ENCODE data around the gene ZNF181.
"Not testable (repeated sequence)": the region's sequence is repeated elsewhere in the genome, so short reads cannot be mapped to it uniquely, and the experiment has no call there.

ZNF181 gene

GRCh38 chr19:34733746-34734536 lies at the start of gene ZNF181:
TSS of gene ZNF181 (plus strand) at chr19:34734243. CDS start at chr19:34735038, 795 bp downstream.
- DNase-seq (ENCODE audit: low read depth in 2 of 2): peak; percentile 59 to 62

- DNase-seq (ENCODE audit: low read depth in 2 of 2): not testable (repeated sequence)
Observed at GRCh38 chr19:34685266-34685665, 48.8 kb upstream of the ZNF181 start.

GRCh38 chr19:34686455-34686854 lies 47.6 kb upstream of the ZNF181 start:
- DNase-seq (ENCODE audit: low read depth in 2 of 2): no peak

- DNase-seq (ENCODE audit: low read depth in 2 of 2): no peak
Observed at GRCh38 chr19:34687348-34687747, 46.7 kb upstream of the ZNF181 start.

GRCh38 chr19:34688592-34688991 lies 45.5 kb upstream of the ZNF181 start:
- no peak for DNase-seq (ENCODE audit: low read depth in 2 of 2)

- DNase-seq (ENCODE audit: low read depth in 2 of 2): no peak
Observed at GRCh38 chr19:34690372-34690771, 43.7 kb upstream of the ZNF181 start.

GRCh38 chr19:34692549-34692948 lies 41.5 kb upstream of the ZNF181 start:
- no peak for DNase-seq (ENCODE audit: low read depth in 2 of 2)

GRCh38 chr19:34707661-34708060 lies 26.4 kb upstream of the ZNF181 start:
- no peak for DNase-seq (ENCODE audit: low read depth in 2 of 2)

GRCh38 chr19:34711890-34712289 lies 22.2 kb upstream of the ZNF181 start:
- no peak for DNase-seq (ENCODE audit: low read depth in 2 of 2)

GRCh38 chr19:34712395-34713261 lies 21.4 kb upstream of the ZNF181 start:
- peak; percentile 12 to 13 for DNase-seq (ENCODE audit: low read depth in 2 of 2)

- no peak for DNase-seq (ENCODE audit: low read depth in 2 of 2)
Observed at GRCh38 chr19:34713262-34713637, 20.8 kb upstream of the ZNF181 start.

GRCh38 chr19:34715357-34715756 lies 18.7 kb upstream of the ZNF181 start:
- DNase-seq (ENCODE audit: low read depth in 2 of 2): no peak

GRCh38 chr19:34722353-34722752 lies 11.7 kb upstream of the ZNF181 start:
- DNase-seq (ENCODE audit: low read depth in 2 of 2): no peak

GRCh38 chr19:34725400-34725799 lies 8.6 kb upstream of the ZNF181 start:
- DNase-seq (ENCODE audit: low read depth in 2 of 2): no peak

- DNase-seq (ENCODE audit: low read depth in 2 of 2): no peak
Observed at GRCh38 chr19:34731019-34731829, 2.8 kb upstream of the ZNF181 start.

GRCh38 chr19:34731964-34732363 lies 2.1 kb upstream of the ZNF181 start:
- DNase-seq (ENCODE audit: low read depth in 2 of 2): no peak

GRCh38 chr19:34732612-34733211 lies 1.3 kb upstream of the ZNF181 start:
- DNase-seq (ENCODE audit: low read depth in 2 of 2): no peak

- DNase-seq (ENCODE audit: low read depth in 2 of 2): peak in 1 of 2 donors; percentile 7
Observed at GRCh38 chr19:34733266-34733745, 737 bp upstream of the ZNF181 start.

GRCh38 chr19:34734537-34735103 lies 577 bp downstream of the ZNF181 start:
- DNase-seq (ENCODE audit: low read depth in 2 of 2): peak in 1 of 2 donors; percentile 28

GRCh38 chr19:34744896-34745690 lies 11.1 kb downstream of the ZNF181 start:
- DNase-seq (ENCODE audit: low read depth in 2 of 2): no peak

Data from stimulated activated CD8-positive, alpha-beta memory T cell treated with anti-CD3 and anti-CD28 coated beads, Interleukin-7, amount 100 ng/mL, for 1 hour (primary cell).